T-helper 2 cell (primary cell): ENCODE data around the gene ZNF774.
A peak's percentile ranks its signal among the peaks of the same experiment; 100 is the strongest.
"Not testable (repeated sequence)": the region's sequence is repeated elsewhere in the genome, so short reads cannot be mapped to it uniquely, and the experiment has no call there.

Experiments
- DNase-seq, 5 experiments: peaks; one replicate each; pipeline versions ENCODE4 v3.0.0 to v3.0.0-alpha.2; 2012 to 2022
- total RNA-seq, 2 donors: gene quantifications; one replicate each; lab custom pipeline; 2026; lab: John Stamatoyannopoulos, UW

The ZNF774 gene
- 0.31 to 0.74 reads per million in 2 donors for total RNA-seq

- peak; percentile 76 to 95 (median 88) for DNase-seq
These were observed at the start of gene ZNF774 for GRCh38 chr15:90352107-90352893. Gene ZNF774 (plus strand): TSS chr15:90352284. CDS start chr15:90354661, 2,377 bp downstream.

GRCh38 chr15:90305355-90305754, 46.7 kb upstream of the ZNF774 start:
- not testable (repeated sequence) for DNase-seq

GRCh38 chr15:90305932-90306331, 46.2 kb upstream of the ZNF774 start:
- DNase-seq, result peak in 1 of 5 experiments; percentile 45

- peak in 1 of 5 experiments; percentile 79 for DNase-seq
These were observed 45.5 kb upstream of the ZNF774 start for GRCh38 chr15:90306560-90306959.

- DNase-seq, result no peak
These were observed 44.4 kb upstream of the ZNF774 start for GRCh38 chr15:90307661-90308060.

GRCh38 chr15:90309020-90309419, 43.1 kb upstream of the ZNF774 start:
- DNase-seq, result no peak

GRCh38 chr15:90315278-90315982, 36.7 kb upstream of the ZNF774 start:
- DNase-seq, result no peak

- no peak for DNase-seq
These were observed 35.9 kb upstream of the ZNF774 start for GRCh38 chr15:90316139-90316538.

- no peak for DNase-seq
These were observed 33.5 kb upstream of the ZNF774 start for GRCh38 chr15:90318591-90318990.

GRCh38 chr15:90320062-90320884, 31.8 kb upstream of the ZNF774 start:
- DNase-seq, result peak; percentile 23 to 78 (median 47)

GRCh38 chr15:90320885-90321278, 31.2 kb upstream of the ZNF774 start:
- no peak for DNase-seq

- no peak for DNase-seq
These were observed 29.5 kb upstream of the ZNF774 start for GRCh38 chr15:90322538-90322937.

GRCh38 chr15:90325726-90326125, 26.4 kb upstream of the ZNF774 start:
- DNase-seq, result no peak

- DNase-seq, result no peak
These were observed 25.6 kb upstream of the ZNF774 start for GRCh38 chr15:90326441-90326840.

- DNase-seq, result peak in 1 of 5 experiments; percentile 56
These were observed 24.8 kb upstream of the ZNF774 start for GRCh38 chr15:90327311-90327710.

GRCh38 chr15:90334304-90334731, 17.8 kb upstream of the ZNF774 start:
- DNase-seq, result peak in 1 of 5 experiments; percentile 35

- peak in 1 of 5 experiments; percentile 45 for DNase-seq
These were observed 15.4 kb upstream of the ZNF774 start for GRCh38 chr15:90336705-90337141.

- no peak for DNase-seq
These were observed 14.8 kb upstream of the ZNF774 start for GRCh38 chr15:90337256-90337655.

GRCh38 chr15:90338532-90338931, 13.6 kb upstream of the ZNF774 start:
- no peak for DNase-seq

GRCh38 chr15:90340345-90340744, 11.7 kb upstream of the ZNF774 start:
- peak in 1 of 5 experiments; percentile 12 for DNase-seq

- DNase-seq, result no peak
These were observed 8.7 kb upstream of the ZNF774 start for GRCh38 chr15:90343302-90343790.

GRCh38 chr15:90344662-90345061, 7.4 kb upstream of the ZNF774 start:
- DNase-seq, result no peak

- no peak for DNase-seq
These were observed 6.2 kb upstream of the ZNF774 start for GRCh38 chr15:90345857-90346256.
